MM.1S (cell line): ENCODE measurements around the gene ZSCAN5A.

ENCODE experiments used
- DNase-seq: peaks from one replicate; pipeline ENCODE4 v3.0.0-alpha.2; 2015
- H2AFZ ChIP-seq: fragments of 300-600 bp; sonication (generic); 2 replicates; pipeline ENCODE4 v1.6.0; 2016; ENCODE audit warnings: antibody characterized with exemption, low read length
- H3F3A ChIP-seq: fragments of 300-600 bp; sonication (generic); 2 replicates; pipeline ENCODE4 v1.6.1; 2016; ENCODE audit warnings: mild to moderate bottlenecking, antibody characterized with exemption, low read length, moderate library complexity, mixed read lengths; ENCODE audit not compliant: insufficient read depth
- H3K27ac ChIP-seq: fragments of 300-600 bp; sonication (generic); 2 replicates; pipeline ENCODE4 v1.5.1; 2016; ENCODE audit warnings: mild to moderate bottlenecking, low read length
- H3K27me3 ChIP-seq: fragments of 300-600 bp; sonication (generic); replicated peaks from 2 replicates; pipeline ENCODE4 v1.6.0; 2016; ENCODE audit warnings: low read length; ENCODE audit not compliant: insufficient read depth
- H3K36me3 ChIP-seq: fragments of 300-600 bp; sonication (generic); replicated peaks from 2 replicates; pipeline ENCODE4 v1.6.1; 2016; ENCODE audit warnings: mild to moderate bottlenecking, low read length, mixed read lengths; ENCODE audit not compliant: insufficient read depth
- H3K4me1 ChIP-seq: fragments of 300-600 bp; sonication (generic); 2 replicates; pipeline ENCODE4 v1.6.1; 2016; ENCODE audit warnings: low read length, mixed read lengths
- H3K4me2 ChIP-seq: fragments of 300-600 bp; sonication (generic); 2 replicates; pipeline ENCODE4 v1.6.0; 2016; ENCODE audit warnings: low read depth, low read length
- H3K4me3 ChIP-seq: fragments of 300-600 bp; sonication (generic); 2 replicates; pipeline ENCODE4 v1.5.1; 2016; ENCODE audit warnings: low read length, mixed read lengths
- H3K79me2 ChIP-seq: fragments of 300-600 bp; sonication (generic); 2 replicates; pipeline ENCODE4 v1.6.1; 2016; ENCODE audit warnings: mixed run types, low read length, mixed read lengths
- H3K9ac ChIP-seq: fragments of 300-600 bp; sonication (generic); 2 replicates; pipeline ENCODE4 v1.6.1; 2016; ENCODE audit warnings: low read length, mixed read lengths
- H3K9me2 ChIP-seq: fragments of 300-600 bp; sonication (generic); replicated peaks from 2 replicates; pipeline ENCODE4 v1.6.1; 2016; ENCODE audit warnings: mild to moderate bottlenecking, low read length, mixed read lengths; ENCODE audit not compliant: insufficient read depth
- H3K9me3 ChIP-seq: fragments of 300-600 bp; sonication (generic); replicated peaks from 2 replicates; pipeline ENCODE4 v1.6.1; 2016; ENCODE audit warnings: mild to moderate bottlenecking, low read length, mixed read lengths; ENCODE audit not compliant: insufficient read depth
- H4K20me1 ChIP-seq: fragments of 300-600 bp; sonication (generic); 2 replicates; pipeline ENCODE4 v1.6.1; 2016; ENCODE audit warnings: mild to moderate bottlenecking, low read length, moderate library complexity, mixed read lengths; ENCODE audit not compliant: insufficient read depth
- EZH2 ChIP-seq: fragments of 300-600 bp; sonication (generic); optimal IDR thresholded peaks from 2 replicates; pipeline ENCODE3; 2017; ENCODE audit warnings: low read depth, mild to moderate bottlenecking, antibody characterized with exemption, low read length, mixed read lengths
- EZH2phosphoT487 ChIP-seq: fragments of 300-600 bp; sonication (generic); IDR thresholded peaks from 2 replicates; pipeline ENCODE4 v1.6.1; 2018; ENCODE audit warnings: antibody characterized with exemption, low read length
- TF ChIP-seq, protein P1 (sequence below): fragments of 300-600 bp; sonication (generic); IDR thresholded peaks from 2 replicates; pipeline ENCODE4 v1.5.1; 2016; ENCODE audit warnings: antibody characterized with exemption, low read length, mixed read lengths

ZSCAN5A gene, protein sequence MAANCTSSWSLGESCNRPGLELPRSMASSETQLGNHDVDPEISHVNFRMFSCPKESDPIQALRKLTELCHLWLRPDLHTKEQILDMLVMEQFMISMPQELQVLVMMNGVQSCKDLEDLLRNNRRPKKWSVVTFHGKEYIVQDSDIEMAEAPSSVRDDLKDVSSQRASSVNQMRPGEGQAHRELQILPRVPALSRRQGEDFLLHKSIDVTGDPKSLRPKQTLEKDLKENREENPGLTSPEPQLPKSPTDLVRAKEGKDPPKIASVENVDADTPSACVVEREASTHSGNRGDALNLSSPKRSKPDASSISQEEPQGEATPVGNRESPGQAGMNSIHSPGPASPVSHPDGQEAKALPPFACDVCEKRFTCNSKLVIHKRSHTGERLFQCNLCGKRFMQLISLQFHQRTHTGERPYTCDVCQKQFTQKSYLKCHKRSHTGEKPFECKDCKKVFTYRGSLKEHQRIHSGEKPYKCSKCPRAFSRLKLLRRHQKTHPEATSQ

DNA sequence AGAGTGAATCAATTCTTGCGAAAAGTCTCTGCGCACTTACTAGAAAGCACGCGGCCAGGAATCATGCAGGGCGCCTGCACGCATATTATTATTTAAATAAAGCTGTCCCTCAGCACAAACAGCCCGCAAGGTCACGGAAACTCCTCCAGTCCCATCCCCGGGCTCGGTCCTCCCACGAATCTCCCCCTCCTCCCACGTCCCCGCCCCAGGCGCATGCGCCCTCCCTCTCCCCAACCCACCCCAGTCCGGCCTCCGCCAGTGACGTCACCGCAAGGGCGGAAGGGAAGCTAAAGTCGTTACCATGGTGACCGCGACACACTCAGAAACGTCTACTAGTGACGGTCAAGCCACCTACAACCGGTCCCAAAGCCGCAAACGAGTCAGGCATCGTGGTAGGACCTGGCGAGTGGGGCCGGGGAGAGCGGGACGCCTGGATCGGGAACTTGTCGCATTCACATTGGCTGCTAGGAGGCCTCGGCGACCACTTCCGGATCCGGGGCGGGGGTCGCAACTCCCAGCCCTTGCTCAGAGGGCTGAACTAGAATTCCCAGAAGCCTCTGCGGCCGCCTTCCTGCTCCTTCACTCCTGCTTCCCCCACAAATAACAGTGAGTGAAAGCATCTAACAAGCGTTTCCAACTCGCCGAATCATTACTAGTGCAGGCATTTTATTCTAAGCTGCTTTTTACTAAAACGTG lies at the start of gene ZSCAN5A:
ZSCAN5A (minus strand) TSS at position 459 of the 696 bp plus-strand sequence. CDS start 89,793 bp downstream, outside the sequence.
- TF ChIP-seq EZH2phosphoT487 (no peak), EZH2 (no peak)
- TF ChIP-seq, protein P1, sequence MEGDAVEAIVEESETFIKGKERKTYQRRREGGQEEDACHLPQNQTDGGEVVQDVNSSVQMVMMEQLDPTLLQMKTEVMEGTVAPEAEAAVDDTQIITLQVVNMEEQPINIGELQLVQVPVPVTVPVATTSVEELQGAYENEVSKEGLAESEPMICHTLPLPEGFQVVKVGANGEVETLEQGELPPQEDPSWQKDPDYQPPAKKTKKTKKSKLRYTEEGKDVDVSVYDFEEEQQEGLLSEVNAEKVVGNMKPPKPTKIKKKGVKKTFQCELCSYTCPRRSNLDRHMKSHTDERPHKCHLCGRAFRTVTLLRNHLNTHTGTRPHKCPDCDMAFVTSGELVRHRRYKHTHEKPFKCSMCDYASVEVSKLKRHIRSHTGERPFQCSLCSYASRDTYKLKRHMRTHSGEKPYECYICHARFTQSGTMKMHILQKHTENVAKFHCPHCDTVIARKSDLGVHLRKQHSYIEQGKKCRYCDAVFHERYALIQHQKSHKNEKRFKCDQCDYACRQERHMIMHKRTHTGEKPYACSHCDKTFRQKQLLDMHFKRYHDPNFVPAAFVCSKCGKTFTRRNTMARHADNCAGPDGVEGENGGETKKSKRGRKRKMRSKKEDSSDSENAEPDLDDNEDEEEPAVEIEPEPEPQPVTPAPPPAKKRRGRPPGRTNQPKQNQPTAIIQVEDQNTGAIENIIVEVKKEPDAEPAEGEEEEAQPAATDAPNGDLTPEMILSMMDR, result no peak
- H3K9me3 ChIP-seq, result no peaks in the 10 kb centered on the region
- H3K36me3 ChIP-seq, result no peaks in the 10 kb centered on the region
- peak within 1 kb of the TSS; percentile 93 for H3K9ac ChIP-seq
- H2AFZ ChIP-seq, result peak within 1 kb of the TSS; percentile 84
- H4K20me1 ChIP-seq, result no peaks in the 10 kb centered on the region
- peaks cover 7% of the 10 kb centered on the region; the same call in 1 of the 2 replicates for H3K79me2 ChIP-seq
- H3F3A ChIP-seq, result 0 out of 2 replicates have a peak, but pooled peaks cover 5% of the 10 kb centered on the region
- peak; percentile 94 for DNase-seq
- no peaks in the 10 kb centered on the region for H3K27me3 ChIP-seq
- peak within 1 kb of the TSS; percentile 90 for H3K27ac ChIP-seq
- no peaks in the 10 kb centered on the region for H3K9me2 ChIP-seq
- H3K4me2 ChIP-seq, result peak within 1 kb of the TSS; percentile 85
- H3K4me1 ChIP-seq, result peaks cover 12% of the 10 kb centered on the region
- peak within 1 kb of the TSS; percentile 90 for H3K4me3 ChIP-seq

DNA sequence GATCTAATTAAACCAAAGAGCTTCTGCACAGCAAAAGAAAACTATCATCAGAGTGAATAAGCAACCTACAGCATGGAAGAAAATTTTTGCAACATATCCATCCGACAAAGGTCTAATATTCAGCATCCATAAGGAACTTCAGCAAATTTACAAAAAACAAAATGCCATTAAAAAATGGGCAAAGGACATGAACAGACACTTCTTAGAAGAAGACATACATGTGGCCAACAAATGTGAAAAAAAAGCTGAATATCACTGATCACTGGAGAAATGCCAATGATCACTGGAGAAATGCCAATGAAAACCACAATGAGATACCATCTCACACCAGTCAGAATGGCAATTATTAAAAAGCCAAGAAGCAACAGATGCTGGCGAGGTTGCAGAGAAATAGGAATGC lies 46.2 kb upstream of the ZSCAN5A start:
- no peak overlapping the region for H3K4me3 ChIP-seq
- H3K4me1 ChIP-seq, result no peaks in the 10 kb centered on the region
- no peaks in the 10 kb centered on the region for H3K9me3 ChIP-seq
- H3K27me3 ChIP-seq, result no peaks in the 10 kb centered on the region; the same call in 1 of the 2 replicates
- H3K79me2 ChIP-seq, result no peaks in the 10 kb centered on the region
- TF ChIP-seq, protein P1, result no peak
- TF ChIP-seq EZH2phosphoT487 (no peak), EZH2 (no peak)
- no peak for DNase-seq
- H3K9me2 ChIP-seq, result no peaks in the 10 kb centered on the region
- H3K4me2 ChIP-seq, result no peak overlapping the region
- H3K9ac ChIP-seq, result no peak overlapping the region
- H3F3A ChIP-seq, result no peaks in the 10 kb centered on the region
- no peaks in the 10 kb centered on the region for H3K36me3 ChIP-seq
- H2AFZ ChIP-seq, result no peak overlapping the region
- no peak overlapping the region for H3K27ac ChIP-seq
- no peaks in the 10 kb centered on the region for H4K20me1 ChIP-seq

DNA sequence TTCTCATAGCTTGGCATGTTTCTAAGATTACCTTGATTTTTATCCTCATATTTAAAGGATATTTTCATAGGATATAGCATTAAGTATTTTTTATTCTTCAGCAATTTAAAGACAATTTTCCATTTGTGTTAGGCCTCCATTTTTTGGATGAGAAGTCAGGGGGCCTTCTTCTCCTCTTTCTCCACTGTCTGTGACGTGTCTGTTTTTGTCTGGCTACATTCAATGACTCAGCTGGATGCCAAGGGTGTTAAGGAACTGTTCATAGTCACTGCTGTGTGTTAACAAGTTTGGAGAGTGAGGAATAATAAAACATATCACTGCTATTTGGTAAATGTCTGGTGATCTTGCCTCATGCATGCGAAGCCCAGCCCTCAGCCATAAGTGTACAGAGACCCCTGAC lies 42.3 kb upstream of the ZSCAN5A start:
- Histone ChIP-seq H2AFZ (no peak overlapping the region), H3K9me3 (no peaks in the 10 kb centered on the region), H4K20me1 (no peaks in the 10 kb centered on the region), H3K79me2 (no peaks in the 10 kb centered on the region), H3K4me3 (no peak overlapping the region), H3F3A (no peaks in the 10 kb centered on the region), H3K27ac (no peak overlapping the region), H3K9ac (no peak overlapping the region), H3K4me1 (no peaks in the 10 kb centered on the region), H3K27me3 (peaks cover 3% of the 10 kb centered on the region; the same call in 1 of the 2 replicates), H3K9me2 (no peaks in the 10 kb centered on the region), H3K4me2 (no peak overlapping the region), H3K36me3 (no peaks in the 10 kb centered on the region)
- TF ChIP-seq EZH2, result no peak
- TF ChIP-seq EZH2phosphoT487, result no peak
- DNase-seq, result no peak
